ENCODE measurements around the gene FCSK. TPM values are rescaled to one million over a fixed set of nuclear protein-coding genes. Genes with fewer than 3 reads are reported as not detected.
A peak's percentile ranks its signal among the peaks of the same experiment; 100 is the strongest.

FCSK gene
- total RNA-seq, 1 experiment from 2014 or later, result 12.9 TPM

DNA sequence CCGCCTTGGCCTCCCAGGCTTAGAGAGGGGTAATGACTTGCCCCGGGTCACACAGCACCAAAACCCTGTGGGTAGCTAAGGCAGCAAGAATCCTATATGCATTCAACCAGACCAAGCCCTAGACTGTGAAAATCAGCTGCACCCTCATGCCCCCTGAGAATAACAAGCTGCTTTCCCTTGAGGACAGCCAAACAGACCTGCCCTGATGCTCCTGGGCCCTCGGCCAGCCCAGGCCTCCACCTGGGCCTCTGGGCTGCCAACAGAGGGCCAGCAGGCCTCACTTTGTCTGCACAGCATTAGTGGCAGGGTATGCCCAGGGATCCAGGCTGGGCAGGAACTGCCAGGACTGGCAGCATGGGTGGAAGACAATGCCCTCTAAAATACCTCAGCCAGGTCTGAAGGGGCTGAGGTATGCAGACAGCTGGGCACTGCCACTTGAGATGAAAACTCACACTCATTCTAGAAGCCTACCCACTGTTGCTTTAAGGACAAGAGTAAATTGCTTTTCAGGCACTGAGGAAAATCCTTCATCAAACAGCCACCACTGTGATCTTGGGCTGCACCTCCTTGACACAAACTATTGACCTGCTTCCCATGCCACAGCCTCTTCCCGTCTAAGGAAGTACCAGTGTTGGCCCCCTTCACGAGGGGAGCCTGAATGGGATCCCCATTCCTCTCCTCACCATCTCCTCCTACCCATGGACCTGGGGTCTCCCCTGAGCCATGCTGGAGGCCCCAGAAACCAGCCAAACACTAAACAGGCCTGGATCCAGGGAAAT, 24.3 kb upstream of the FCSK start:
- DNase-seq (ENCODE audit: low spot score), result peak; percentile 56
- in situ Hi-C loops (cut with HindIII; ENCODE audit: low sequenced_read_pairs), result no loop called here

DNA sequence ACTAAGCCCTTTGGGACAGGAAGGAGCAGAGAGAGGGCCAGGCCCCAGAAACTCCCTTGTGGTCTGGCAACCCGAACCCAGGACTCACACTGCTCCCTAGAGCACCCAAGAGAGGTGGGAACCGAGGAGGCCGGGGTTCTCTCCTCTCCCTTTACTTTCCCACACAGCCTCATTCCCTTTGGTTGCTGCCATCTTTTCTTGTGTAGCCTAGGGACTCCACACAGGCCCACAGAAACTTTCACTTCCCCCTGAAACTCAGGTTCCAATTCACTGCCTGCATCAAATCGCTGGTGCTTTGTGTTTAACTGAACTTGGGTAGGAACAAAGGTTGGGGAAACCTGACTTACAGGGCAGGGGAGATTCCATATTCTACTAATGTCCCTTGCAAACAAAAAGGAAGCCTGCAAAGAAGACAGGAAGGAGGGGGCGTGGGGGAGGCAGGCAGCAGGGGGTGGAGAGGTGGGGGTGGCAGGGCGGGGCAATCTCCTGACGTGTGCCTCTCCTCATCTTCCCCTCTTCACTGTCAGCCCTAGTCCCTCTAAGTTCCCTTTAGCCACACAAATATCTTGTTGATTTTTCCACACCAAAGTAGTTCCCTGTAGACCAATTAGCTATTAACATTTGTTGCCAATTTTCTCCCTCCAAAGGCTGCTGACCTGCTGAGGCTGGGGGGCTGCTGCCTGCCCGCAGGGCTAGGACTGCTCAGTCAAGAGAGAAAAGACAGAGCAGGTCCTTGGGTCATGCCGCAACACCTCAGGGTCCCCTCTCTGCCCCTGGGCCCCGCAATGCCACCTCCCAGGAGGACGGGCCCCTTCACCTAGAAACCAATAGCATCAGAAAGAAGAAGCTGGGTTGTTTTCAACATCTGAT, 23.5 kb upstream of the FCSK start:
- in situ Hi-C loops (cut with HindIII; ENCODE audit: low sequenced_read_pairs), result no loop called here
- no peak for DNase-seq (ENCODE audit: low spot score)

- in situ Hi-C loops (cut with HindIII; ENCODE audit: low sequenced_read_pairs), result no loop called here
- no peak for DNase-seq (ENCODE audit: low spot score)
Measured at GRCh38 chr16:70432356-70432722, 22.1 kb upstream of the FCSK start.

GRCh38 chr16:70432723-70433457, 21.5 kb upstream of the FCSK start:
- DNase-seq (ENCODE audit: low spot score), result no peak
- in situ Hi-C loops (cut with HindIII; ENCODE audit: low sequenced_read_pairs), result no loop called here

GRCh38 chr16:70433458-70434103, 20.8 kb upstream of the FCSK start:
- in situ Hi-C loops (cut with HindIII; ENCODE audit: low sequenced_read_pairs), result no loop called here
- DNase-seq (ENCODE audit: low spot score), result no peak

DNA sequence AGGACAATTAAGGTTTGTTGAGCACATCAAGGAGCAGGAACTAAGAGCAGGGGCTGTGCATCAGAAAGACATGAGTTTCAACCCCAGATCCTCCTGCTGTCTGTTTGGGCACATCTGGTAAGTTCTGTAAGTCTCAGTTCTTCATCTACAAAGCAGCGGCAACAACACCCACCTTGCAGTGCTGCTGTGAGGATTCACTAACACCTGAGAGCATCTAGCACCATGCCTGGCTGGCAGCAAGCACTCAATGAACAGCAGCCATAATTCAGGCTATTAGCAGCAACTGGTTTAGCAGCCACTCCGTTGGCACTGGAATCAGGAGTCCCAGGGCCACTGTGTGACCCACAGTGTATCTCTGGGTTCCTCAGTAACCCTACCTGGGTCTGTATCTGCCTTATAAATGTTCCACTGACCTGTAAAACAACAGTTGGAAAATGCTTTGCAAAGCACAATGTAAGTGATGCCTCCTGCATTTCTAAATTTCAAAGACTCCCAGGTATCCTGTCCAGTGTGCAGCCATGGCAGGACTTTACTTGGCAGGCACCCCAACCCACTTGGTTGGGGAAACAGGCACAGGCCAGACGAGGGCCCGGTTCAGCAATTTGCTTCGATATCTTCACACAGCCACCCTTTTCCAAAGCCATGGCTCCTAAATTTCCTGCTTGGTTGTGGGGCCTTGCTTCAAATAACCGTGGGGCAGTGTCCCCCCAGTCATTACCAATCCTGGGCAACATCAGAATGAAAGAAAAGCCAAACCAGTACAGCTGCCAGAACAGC, 19.7 kb upstream of the FCSK start:
- no peak for DNase-seq (ENCODE audit: low spot score)
- in situ Hi-C loops (cut with HindIII; ENCODE audit: low sequenced_read_pairs), result no loop called here

DNA sequence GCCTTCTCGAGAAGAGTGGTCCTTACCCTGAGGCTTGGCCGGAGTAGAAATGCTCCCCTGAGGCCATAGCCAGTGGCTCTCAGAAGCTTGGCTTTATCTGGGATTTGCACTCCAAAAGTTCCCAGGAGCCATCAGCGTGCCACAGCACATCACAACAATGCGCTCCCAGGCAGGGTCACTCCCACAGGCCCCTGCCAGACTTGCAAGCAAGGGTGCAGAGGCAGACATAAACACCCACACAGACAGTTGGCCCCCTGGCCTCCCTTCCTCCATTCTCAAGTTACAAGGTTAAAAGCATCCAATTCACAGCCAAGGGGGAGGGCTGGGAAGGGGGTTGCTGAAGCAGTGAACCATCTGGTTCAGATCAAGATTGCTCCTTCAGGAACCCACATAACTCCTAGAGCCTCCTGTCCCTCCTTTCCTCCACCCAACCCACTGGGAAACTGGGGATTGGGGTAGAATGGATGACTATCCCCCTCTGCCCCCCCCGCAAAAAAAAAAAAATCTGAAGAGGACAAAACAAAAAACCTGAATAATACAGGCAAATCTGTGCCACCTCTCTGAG, 17.3 kb upstream of the FCSK start:
- in situ Hi-C loops (cut with HindIII; ENCODE audit: low sequenced_read_pairs), result no loop called here
- peak; percentile 32 for DNase-seq (ENCODE audit: low spot score)

GRCh38 chr16:70437582-70438557, 16.5 kb upstream of the FCSK start:
- in situ Hi-C loops (cut with HindIII; ENCODE audit: low sequenced_read_pairs), result no loop called here
- DNase-seq (ENCODE audit: low spot score), result peak; percentile 49

- DNase-seq (ENCODE audit: low spot score), result no peak
- in situ Hi-C loops (cut with HindIII; ENCODE audit: low sequenced_read_pairs), result no loop called here
Measured at GRCh38 chr16:70438585-70438968, 15.8 kb upstream of the FCSK start.

DNA sequence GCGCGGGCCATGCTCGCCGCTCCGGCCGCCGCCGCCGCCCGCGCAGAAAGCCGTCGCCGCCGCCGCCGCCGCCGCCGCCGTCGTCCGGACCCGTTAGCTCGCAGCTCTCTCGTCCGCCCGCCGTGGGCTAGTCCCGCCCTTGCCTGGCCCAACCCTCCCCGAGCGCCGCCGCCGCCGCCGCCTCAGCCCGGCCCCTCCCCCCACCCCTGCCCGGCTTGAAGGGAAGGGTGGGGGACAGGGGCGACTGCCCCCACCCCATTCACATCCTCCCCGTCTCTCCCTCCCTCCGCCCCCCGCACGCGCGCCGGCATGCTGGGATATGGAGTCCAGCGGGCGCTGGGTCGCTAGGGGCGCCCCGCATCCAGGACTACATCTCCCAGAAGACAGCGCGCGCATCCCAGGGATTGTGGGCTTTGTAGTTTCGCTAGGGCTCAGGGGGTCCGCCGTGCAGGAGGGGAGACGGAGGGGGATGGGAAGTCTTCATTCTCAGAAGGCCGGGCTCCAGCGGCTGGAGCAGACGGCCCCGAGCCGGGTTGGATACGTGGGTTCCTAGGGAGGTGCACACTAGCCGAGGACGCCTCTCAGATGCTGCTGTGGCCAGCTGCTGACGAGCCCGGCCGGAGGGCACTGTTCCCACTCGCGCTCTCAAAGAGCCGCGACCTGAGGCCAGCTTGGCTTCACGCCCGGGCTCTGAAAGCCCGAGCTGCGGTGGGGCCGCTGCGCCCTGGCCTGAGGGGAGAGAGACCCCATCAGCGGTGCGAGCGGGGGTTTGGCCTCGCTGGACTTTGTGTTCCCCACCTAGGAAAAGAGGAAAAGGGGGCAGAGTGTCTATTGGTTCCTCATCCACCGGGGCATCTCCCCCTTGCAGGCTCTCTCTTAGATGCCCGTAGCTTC, 15.2 kb upstream of the FCSK start, which contains the start of gene ST3GAL2:
Gene ST3GAL2 (minus strand): TSS at position 132 of the 894 bp plus-strand sequence. CDS start 40,570 bp downstream, outside the sequence.
- DNase-seq (ENCODE audit: low spot score), result peak; percentile 97
- in situ Hi-C loops (cut with HindIII; ENCODE audit: low sequenced_read_pairs), result no loop called here

GRCh38 chr16:70440009-70440692, 14.2 kb upstream of the FCSK start:
- in situ Hi-C loops (cut with HindIII; ENCODE audit: low sequenced_read_pairs), result no loop called here
- no peak for DNase-seq (ENCODE audit: low spot score)

DNA sequence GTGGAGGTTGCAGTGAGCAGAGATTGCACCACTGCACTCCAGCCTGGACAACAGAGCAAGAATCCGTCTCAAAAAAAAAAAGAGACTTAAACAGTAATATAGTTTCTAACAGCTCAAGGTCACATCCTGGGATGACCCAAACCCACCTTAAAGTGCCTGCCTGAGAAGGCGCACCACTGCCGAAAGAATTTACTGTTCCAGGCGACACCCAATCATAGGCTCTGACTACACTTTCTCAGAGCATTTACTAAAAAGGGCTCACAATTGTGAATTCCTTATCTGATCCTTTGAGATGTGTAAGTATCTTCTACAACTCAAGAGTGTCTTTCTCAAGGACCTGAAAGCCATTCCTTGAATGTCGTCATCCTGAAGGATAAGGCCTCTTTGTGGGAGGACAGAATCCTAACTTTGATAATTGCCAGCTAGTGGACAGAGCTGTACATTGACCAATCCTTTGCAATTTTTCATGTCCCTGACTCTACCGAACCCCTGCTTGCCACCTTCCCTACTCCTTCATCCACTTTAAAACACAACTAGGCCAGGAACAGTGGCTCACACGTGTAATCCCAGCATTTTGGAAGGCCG, 12.9 kb upstream of the FCSK start:
- DNase-seq (ENCODE audit: low spot score), result no peak
- in situ Hi-C loops (cut with HindIII; ENCODE audit: low sequenced_read_pairs), result no loop called here

DNA sequence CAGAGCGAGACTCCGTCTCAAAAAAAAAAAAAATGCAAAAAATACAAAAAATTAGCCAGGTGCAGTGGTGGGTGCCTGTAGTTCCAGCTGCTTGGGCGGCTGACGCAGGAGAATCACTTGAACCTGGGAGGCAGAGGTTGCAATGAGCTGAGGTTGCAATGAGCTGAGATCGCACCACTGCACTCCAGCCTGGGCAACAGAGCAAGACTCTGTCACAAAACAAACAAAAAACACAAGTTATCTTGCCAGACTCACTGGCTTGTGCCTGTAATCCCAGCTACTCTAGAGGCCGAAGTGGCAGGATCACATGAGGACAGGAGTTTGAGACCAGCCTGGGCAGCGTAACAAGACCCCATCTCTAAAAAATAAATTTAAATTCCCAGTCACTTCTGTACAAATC, 12.1 kb upstream of the FCSK start:
- in situ Hi-C loops (cut with HindIII; ENCODE audit: low sequenced_read_pairs), result no loop called here
- DNase-seq (ENCODE audit: low spot score), result no peak

- in situ Hi-C loops (cut with HindIII; ENCODE audit: low sequenced_read_pairs), result no loop called here
- no peak for DNase-seq (ENCODE audit: low spot score)
Measured at GRCh38 chr16:70444249-70445063, 9.9 kb upstream of the FCSK start.

DNA sequence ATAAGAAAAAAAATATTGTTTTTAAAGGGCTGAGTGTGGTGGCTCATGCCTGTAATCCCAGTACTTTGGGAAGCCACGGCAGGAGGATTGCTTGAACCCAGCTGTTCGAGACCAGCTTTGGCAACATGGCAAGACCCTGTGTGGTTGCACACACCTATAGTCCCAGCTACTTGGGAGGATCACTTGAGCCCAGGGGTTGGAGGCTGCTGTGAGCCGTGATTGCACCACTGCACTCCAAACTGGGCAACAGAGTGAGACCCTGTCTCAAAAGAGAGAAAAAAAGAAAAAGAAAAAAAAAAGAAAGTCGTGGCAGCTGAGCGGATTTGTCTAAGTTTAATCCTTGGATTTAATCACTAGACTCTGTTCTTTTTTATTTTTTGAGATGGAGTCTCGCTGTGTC, 6.3 kb upstream of the FCSK start:
- in situ Hi-C loops (cut with HindIII; ENCODE audit: low sequenced_read_pairs), result no loop called here
- no peak for DNase-seq (ENCODE audit: low spot score)
